Panc1 (cell line): ENCODE results near the gene KRCC1. TPM values are rescaled to one million over a fixed set of nuclear protein-coding genes. Genes with fewer than 3 reads are reported as not detected.

Source experiments
- ATAC-seq: fragments of 200-7000 bp; cut with Tn5 transposase; 2 replicates; pipeline ENCODE4 v1.9.1; 2020; ENCODE audit warnings: mild to moderate bottlenecking, moderate library complexity
- BruUV-seq: library from RNA; stranded (reverse); fragments of 400-500 nt; replicated peaks from 2 replicates; lab custom pipeline; 2021; lab: Mats Ljungman, UMichigan
- CTCF ChIA-PET: fragments of 300-600 bp; sonication (Branson Sonifier 250); formaldehyde crosslinking; loops from one replicate; lab custom pipeline; 2022; ENCODE audit warnings: antibody characterized with exemption; lab: Charles Lee
- POLR2A ChIA-PET: fragments of 300-600 bp; sonication (Branson Sonifier 250); formaldehyde crosslinking; loops from one replicate; lab custom pipeline; 2022; ENCODE audit warnings: antibody characterized with exemption; lab: Charles Lee
- DNase-seq: peaks from one replicate; pipeline ENCODE4 v3.0.0-alpha.2; 2010; ENCODE audit warnings: low read depth, low spot score
- H3K27ac ChIP-seq: 2 replicates; pipeline ENCODE4 v1.5.1; 2011; ENCODE audit warnings: mild to moderate bottlenecking, low read length, inconsistent platforms
- H3K27me3 ChIP-seq: fragments of 200-500 bp; sonication (Bioruptor generic); 2 replicates; pipeline ENCODE4 v1.6.0; 2014; ENCODE audit warnings: low read length, inconsistent platforms; ENCODE audit not compliant: control insufficient read depth, insufficient read depth
- H3K36me3 ChIP-seq: fragments of 200-500 bp; sonication (Bioruptor generic); 2 replicates; pipeline ENCODE4 v1.5.1; 2014; ENCODE audit warnings: inconsistent platforms, mild to moderate bottlenecking, low read length, moderate library complexity; ENCODE audit not compliant: control insufficient read depth, insufficient read depth
- H3K4me1 ChIP-seq: 2 replicates; pipeline ENCODE4 v1.5.1; 2011; ENCODE audit warnings: inconsistent platforms, mild to moderate bottlenecking, low read length, moderate library complexity; ENCODE audit not compliant: control insufficient read depth, insufficient read depth
- H3K4me3 ChIP-seq, 2 experiments: 2 replicates each; pipeline ENCODE4 v1.5.1; 2011 to 2012; ENCODE audit warnings: low read depth in 2 of 2, low read length in 2 of 2, mild to moderate bottlenecking in 2 of 2, inconsistent platforms in 1 of 2, moderate library complexity in 1 of 2
- H3K9me3 ChIP-seq: fragments of 200-500 bp; sonication (Bioruptor generic); 2 replicates; pipeline ENCODE4 v1.5.1; 2014; ENCODE audit warnings: low read depth, mild to moderate bottlenecking, inconsistent platforms, low read length, moderate library complexity; ENCODE audit not compliant: control insufficient read depth, insufficient read depth
- CTCF ChIP-seq: fragments of 450-650 bp; IDR thresholded peaks from 2 replicates; pipeline ENCODE4 v1.5.1; 2017; ENCODE audit warnings: mild to moderate bottlenecking
- POLR2AphosphoS5 ChIP-seq: IDR thresholded peaks from 2 replicates; pipeline ENCODE4 v1.6.1; 2012; ENCODE audit warnings: mild to moderate bottlenecking, low read depth, low read length, moderate library complexity
- REST ChIP-seq, 2 experiments: IDR thresholded peaks; 2 replicates each; pipeline ENCODE4 v1.6.1; 2011 to 2012; ENCODE audit warnings: low read depth in 2 of 2, control low read depth in 1 of 2, low read length in 1 of 2, mild to moderate bottlenecking in 1 of 2, moderate library complexity in 1 of 2; ENCODE audit not compliant: insufficient read depth in 1 of 2
- SIN3A ChIP-seq: IDR thresholded peaks from 2 replicates; pipeline ENCODE4 v1.6.1; 2012; ENCODE audit warnings: low read depth, mild to moderate bottlenecking, low read length, moderate library complexity, borderline replicate concordance; ENCODE audit not compliant: insufficient read depth
- TCF7L2 ChIP-seq: IDR thresholded peaks from 2 replicates; pipeline ENCODE4 v1.6.1; 2011; ENCODE audit warnings: mild to moderate bottlenecking, low read depth, low read length, inconsistent platforms
- in situ Hi-C: cut with HindIII; loops from 2 replicates; pipeline ENCODE4 v1.10.0; 2016; ENCODE audit warnings: low sequenced_read_pairs, low pct_unique_long_range_greater_than_20kb
- intact Hi-C: fragments of 100-400 bp; cut with micrococcal nuclease; formaldehyde crosslinking; loops from one replicate; pipeline ENCODE4 v1.10.0; 2022; ENCODE audit not compliant: unreplicated experiment
- total RNA-seq: library from RNA; stranded (reverse); gene quantifications from one replicate; pipeline ENCODE4 v1.2.1, GENCODE V29; 2021; ENCODE audit not compliant: unreplicated experiment

KRCC1 gene
- total RNA-seq, 1 experiment from 2014 or later: 7.6 TPM

GRCh38 chr2:88010136-88010535 lies 45.4 kb downstream of the KRCC1 start:
- TF ChIP-seq CTCF: no peak
- TF ChIP-seq SIN3A: no peak
- no peak for TF ChIP-seq POLR2AphosphoS5
- TF ChIP-seq TCF7L2: no peak
- no peak for TF ChIP-seq REST (IDR thresholded peaks at IDR 0.05; ENCODE audit: insufficient read depth in 1 of 2, low read depth in 2 of 2, low read length in 1 of 2)
- POLR2A ChIA-PET: no interaction called here
- no peaks in the 10 kb centered on the region for H3K9me3 ChIP-seq
- H3K4me1 ChIP-seq: no peaks in the 10 kb centered on the region
- H3K27me3 ChIP-seq: no peaks in the 10 kb centered on the region
- intact Hi-C loops (no loop called here), in situ Hi-C loops (no loop called here)
- no peaks in the 10 kb centered on the region for H3K36me3 ChIP-seq
- BruUV-seq: no TSS peak
- CTCF ChIA-PET: interaction anchor here (0.8 kb wide), 1 partner anchor 8 kb away, joined by 3 read pairs; no protein-coding TSS in a partner anchor
- H3K27ac ChIP-seq: no peak overlapping the region
- ATAC-seq: no peak
- no peak overlapping the region for H3K4me3 ChIP-seq
- DNase-seq: no peak

GRCh38 chr2:88006912-88007439 lies 48.6 kb downstream of the KRCC1 start:
- H3K27ac ChIP-seq: no peak overlapping the region
- POLR2A ChIA-PET: no interaction called here
- H3K4me3 ChIP-seq: no peak overlapping the region
- H3K36me3 ChIP-seq: no peaks in the 10 kb centered on the region
- no peak for DNase-seq
- no peaks in the 10 kb centered on the region for H3K27me3 ChIP-seq
- no peak for ATAC-seq
- 0 out of 2 replicates have a peak, but pooled peaks cover 3% of the 10 kb centered on the region for H3K4me1 ChIP-seq
- no TSS peak for BruUV-seq
- TF ChIP-seq POLR2AphosphoS5 (no peak), SIN3A (no peak), TCF7L2 (no peak), CTCF (no peak), REST (IDR thresholded peaks at IDR 0.05; ENCODE audit: insufficient read depth in 1 of 2, low read depth in 2 of 2, low read length in 1 of 2) (no peak)
- no peaks in the 10 kb centered on the region for H3K9me3 ChIP-seq
- intact Hi-C loops: no loop called here
- in situ Hi-C loops: no loop called here
- CTCF ChIA-PET: no interaction called here
